Prostate gland (tissue), 2 donors: ENCODE results near the gene DSC2. TPM values are rescaled to one million over a fixed set of nuclear protein-coding genes. Genes with fewer than 3 reads are reported as not detected.
A peak's percentile ranks its signal among the peaks of the same experiment; 100 is the strongest.

Experiments
- DNase-seq: peaks from one replicate; pipeline ENCODE4 v3.0.0-alpha.2; 2019; ENCODE audit warnings: low spot score
- H3K27ac ChIP-seq, 2 donors: fragments of 200-600 bp; sonication (generic); 2 replicates each; pipeline ENCODE4 v1.5.1; 2017 to 2019
- H3K27me3 ChIP-seq: fragments of 200-600 bp; sonication (generic); replicated peaks from 2 replicates; pipeline ENCODE4 v1.5.1; 2019; ENCODE audit not compliant: insufficient read depth
- H3K36me3 ChIP-seq, 2 donors: fragments of 200-600 bp; sonication (generic); 1 replicate in 1 of 2; 2 replicates in 1 of 2; pipeline versions ENCODE4 v1.5.1 to v1.8.1; 2017 to 2019
- H3K4me1 ChIP-seq: fragments of 200-600 bp; sonication (generic); replicated peaks from 2 replicates; pipeline ENCODE4 v1.5.1; 2019
- H3K4me3 ChIP-seq, 2 donors: fragments of 200-600 bp; sonication (generic); 2 replicates each; pipeline ENCODE4 v1.5.1; 2017 to 2019
- H3K9me3 ChIP-seq: fragments of 200-600 bp; sonication (generic); 2 replicates; pipeline ENCODE4 v1.5.1; 2017
- POLR2A ChIP-seq: fragments of 450-650 bp; IDR thresholded peaks from one replicate; pipeline ENCODE4 v1.6.1; 2016; ENCODE audit warnings: antibody characterized with exemption, mild to moderate bottlenecking
- POLR2AphosphoS5 ChIP-seq: sonication (generic); formaldehyde crosslinking; IDR thresholded peaks from one replicate; pipeline ENCODE4 v1.6.1; 2017; ENCODE audit warnings: antibody characterized with exemption
- WGBS: methylation state at CpG from one replicate; pipeline ENCODE4 v1.1.5; 2018; 5-methylcytosine and 5-hydroxymethylcytosine counted together
- intact Hi-C: fragments of 100-400 bp; cut with DNase I; formaldehyde crosslinking; loops from one replicate; pipeline ENCODE4 v1.14.2; 2022
- total RNA-seq, 2 donors: library from RNA; depleted of rRNA; stranded (reverse); fragments of >200 nt; gene quantifications; one replicate each; pipeline ENCODE4 v1.1.0, GENCODE V29; 2016
- TF ChIP-seq, protein P1 (sequence below), 4 experiments: fragments of 200-600 bp in 2 of 4; fragments of 450-650 bp in 2 of 4; sonication (generic) in 2 of 4; IDR thresholded peaks; 1 replicate in 3 of 4; 2 replicates in 1 of 4; pipeline ENCODE4 v1.5.1; 2016 to 2019; ENCODE audit warnings: antibody characterized with exemption in 4 of 4, mild to moderate bottlenecking in 2 of 4, moderate library complexity in 2 of 4

DSC2 gene
- 10 to 100 TPM in 1 of 2 donors, 1 to 10 TPM in 1; 8.4 to 29.1 TPM for total RNA-seq

DNA sequence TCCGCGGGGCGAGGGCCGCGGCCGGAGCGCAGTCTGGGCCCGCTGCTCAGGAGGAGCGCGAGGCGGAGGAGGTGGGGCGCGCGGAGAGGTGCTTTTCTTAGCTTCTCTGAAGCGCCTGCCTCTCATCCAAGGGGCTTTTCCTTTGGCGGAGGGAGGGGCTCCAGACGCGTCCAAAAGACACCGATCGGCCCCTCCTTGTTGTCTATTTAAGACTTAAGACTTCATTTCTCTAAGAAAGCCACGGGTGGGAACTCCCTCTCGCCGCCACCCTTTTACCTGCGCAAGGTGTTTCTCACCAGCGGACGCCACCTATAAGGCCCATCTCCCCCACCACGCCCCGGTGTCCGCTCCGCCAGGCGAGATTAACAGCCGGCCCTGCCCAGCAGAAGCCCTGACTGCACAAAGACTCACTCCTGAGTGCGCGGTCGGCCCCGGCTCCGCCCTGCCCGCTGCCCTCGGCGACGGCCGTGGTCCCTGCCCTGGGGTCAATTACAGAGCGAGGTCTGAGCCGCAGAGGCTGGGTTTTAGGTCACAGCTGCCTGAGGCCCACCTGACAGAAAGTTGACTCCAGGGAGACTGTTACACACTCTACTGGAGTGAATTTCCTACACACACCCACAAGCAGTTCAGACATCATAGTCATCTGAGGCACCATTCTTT is at the start of gene DSC2:
DSC2 (minus strand) TSS at position 397 of the 660 bp plus-strand sequence. CDS start 450 bp downstream, outside the sequence.
- WGBS, result 1% methylated on average over 42 of the region's 44 CpGs
- TF ChIP-seq POLR2AphosphoS5 (no peak), POLR2A (no peak)
- TF ChIP-seq, protein P1, sequence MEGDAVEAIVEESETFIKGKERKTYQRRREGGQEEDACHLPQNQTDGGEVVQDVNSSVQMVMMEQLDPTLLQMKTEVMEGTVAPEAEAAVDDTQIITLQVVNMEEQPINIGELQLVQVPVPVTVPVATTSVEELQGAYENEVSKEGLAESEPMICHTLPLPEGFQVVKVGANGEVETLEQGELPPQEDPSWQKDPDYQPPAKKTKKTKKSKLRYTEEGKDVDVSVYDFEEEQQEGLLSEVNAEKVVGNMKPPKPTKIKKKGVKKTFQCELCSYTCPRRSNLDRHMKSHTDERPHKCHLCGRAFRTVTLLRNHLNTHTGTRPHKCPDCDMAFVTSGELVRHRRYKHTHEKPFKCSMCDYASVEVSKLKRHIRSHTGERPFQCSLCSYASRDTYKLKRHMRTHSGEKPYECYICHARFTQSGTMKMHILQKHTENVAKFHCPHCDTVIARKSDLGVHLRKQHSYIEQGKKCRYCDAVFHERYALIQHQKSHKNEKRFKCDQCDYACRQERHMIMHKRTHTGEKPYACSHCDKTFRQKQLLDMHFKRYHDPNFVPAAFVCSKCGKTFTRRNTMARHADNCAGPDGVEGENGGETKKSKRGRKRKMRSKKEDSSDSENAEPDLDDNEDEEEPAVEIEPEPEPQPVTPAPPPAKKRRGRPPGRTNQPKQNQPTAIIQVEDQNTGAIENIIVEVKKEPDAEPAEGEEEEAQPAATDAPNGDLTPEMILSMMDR (IDR thresholded peaks at IDR 0.05), result no peak
- DNase-seq, result peak; percentile 44

DNA sequence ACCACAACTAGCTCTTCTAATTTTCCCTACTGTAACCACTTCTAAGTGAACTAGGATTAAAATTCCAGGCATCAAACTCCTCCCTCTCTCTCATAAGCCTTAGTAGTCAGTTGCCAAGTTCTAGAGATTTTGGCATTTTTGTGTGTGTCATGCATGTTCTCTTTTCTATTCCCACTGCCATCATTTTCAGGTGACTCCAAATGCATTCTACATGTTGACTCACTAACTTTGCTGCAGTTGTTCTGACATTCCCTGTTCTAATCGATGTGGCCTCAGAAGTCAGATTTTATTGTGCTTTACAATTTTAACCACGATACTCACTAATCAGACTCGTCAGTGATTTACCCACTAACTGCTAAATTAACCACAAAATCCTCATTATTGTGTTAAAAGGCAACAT is 47.1 kb upstream of the DSC2 start:
- Histone ChIP-seq H3K27ac (no peak overlapping the region), H3K4me1 (no peaks in the 10 kb centered on the region), H3K9me3 (no peaks in the 10 kb centered on the region), H3K36me3 (no peaks in the 10 kb centered on the region), H3K4me3 (no peak overlapping the region), H3K27me3 (no peaks in the 10 kb centered on the region)
- no peak for DNase-seq
- 71% methylated on average over 3 of the region's 3 CpGs for WGBS
- TF ChIP-seq POLR2AphosphoS5 (no peak), POLR2A (no peak)
- TF ChIP-seq, protein P1 (IDR thresholded peaks at IDR 0.05), result no peak
- intact Hi-C loops, result no loop called here

More for the DNA sequence above, at the start of gene DSC2:
- peak within 1 kb of the TSS; percentile 91 to 93 for H3K27ac ChIP-seq
- H3K4me1 ChIP-seq, result no peaks in the 10 kb centered on the region
- H3K27me3 ChIP-seq, result no peaks in the 10 kb centered on the region
- H3K36me3 ChIP-seq, result no peaks in the 10 kb centered on the region
- H3K9me3 ChIP-seq, result no peaks in the 10 kb centered on the region
- intact Hi-C loops, result loop anchor here (10.0 kb wide), 1 partner anchor 57 kb away; the partner anchor contains the start of gene DSC3
- peak within 1 kb of the TSS; percentile 50 to 74 for H3K4me3 ChIP-seq

DNA sequence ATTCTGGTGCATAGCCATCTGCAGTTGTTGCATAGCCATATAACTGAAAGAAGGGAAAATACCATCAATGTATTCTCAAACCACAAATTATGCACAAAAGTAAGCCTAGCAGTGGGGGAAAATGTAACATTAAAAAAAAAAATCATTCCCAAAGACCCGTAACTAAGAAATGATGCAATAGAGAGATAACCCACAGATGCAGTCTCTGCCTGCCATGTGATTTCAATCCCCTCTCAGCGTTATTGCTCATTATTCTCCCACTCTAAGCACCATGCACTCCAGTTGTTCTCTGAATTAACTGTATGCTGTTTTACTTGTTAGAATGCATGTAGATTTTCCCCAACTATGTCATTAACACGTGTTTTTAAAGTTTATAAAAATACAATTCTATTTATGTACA is 46.4 kb upstream of the DSC2 start:
- no peaks in the 10 kb centered on the region for H3K4me1 ChIP-seq
- no peaks in the 10 kb centered on the region for H3K27me3 ChIP-seq
- no peak overlapping the region for H3K27ac ChIP-seq
- intact Hi-C loops, result no loop called here
- no peak for TF ChIP-seq POLR2AphosphoS5
- TF ChIP-seq, protein P1 (IDR thresholded peaks at IDR 0.05), result no peak
- no peak for TF ChIP-seq POLR2A
- no peak for DNase-seq
- 62% methylated on average over 3 of the region's 3 CpGs for WGBS
- H3K9me3 ChIP-seq, result no peaks in the 10 kb centered on the region
- H3K4me3 ChIP-seq, result no peak overlapping the region
- no peaks in the 10 kb centered on the region for H3K36me3 ChIP-seq

DNA sequence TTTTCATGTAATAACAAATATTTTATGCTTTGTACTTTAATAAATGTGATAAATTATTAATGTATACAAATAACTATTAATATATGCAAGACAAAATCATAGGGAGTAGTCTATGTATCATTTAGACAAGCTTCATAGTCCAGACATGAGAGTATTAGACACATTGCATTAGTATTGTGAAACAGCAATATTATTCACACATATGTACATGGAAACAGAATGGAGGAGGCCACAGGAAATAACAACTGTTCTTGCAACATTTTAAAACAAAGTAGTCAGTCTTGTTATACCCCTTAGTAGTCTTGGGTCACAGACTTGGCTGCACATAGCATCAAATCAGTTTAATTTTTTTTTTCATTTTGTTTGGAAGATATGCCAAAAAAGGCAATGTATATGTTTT is 44.6 kb upstream of the DSC2 start:
- H3K27ac ChIP-seq, result no peak overlapping the region
- DNase-seq, result no peak
- H3K36me3 ChIP-seq, result no peaks in the 10 kb centered on the region
- intact Hi-C loops, result no loop called here
- TF ChIP-seq POLR2A (no peak), POLR2AphosphoS5 (no peak)
- TF ChIP-seq, protein P1 (IDR thresholded peaks at IDR 0.05), result no peak
- H3K4me3 ChIP-seq, result no peak overlapping the region
- no peaks in the 10 kb centered on the region for H3K9me3 ChIP-seq
- H3K27me3 ChIP-seq, result no peaks in the 10 kb centered on the region
- H3K4me1 ChIP-seq, result no peaks in the 10 kb centered on the region

DNA sequence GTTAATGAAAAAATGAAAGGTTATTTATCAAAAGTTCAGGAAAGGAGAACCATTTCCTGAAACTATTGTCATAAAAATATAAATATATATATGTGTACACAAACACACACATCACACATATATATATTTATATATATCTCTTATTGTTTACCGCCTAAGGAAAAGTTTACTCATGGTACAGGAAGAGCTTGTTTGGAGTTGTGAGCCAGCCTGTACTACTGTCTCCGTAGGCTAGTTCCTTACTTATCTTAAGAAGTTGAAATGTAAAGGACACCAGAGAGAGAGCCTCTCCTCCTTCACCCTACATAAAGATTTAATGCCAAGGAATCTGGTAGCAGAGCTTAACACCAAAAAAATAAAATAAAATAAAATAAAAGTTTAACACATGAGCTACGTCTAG is 40.8 kb upstream of the DSC2 start:
- 69% methylated on average over 3 of the region's 3 CpGs for WGBS
- no peak for TF ChIP-seq POLR2AphosphoS5
- TF ChIP-seq, protein P1 (IDR thresholded peaks at IDR 0.05), result no peak
- TF ChIP-seq POLR2A, result no peak
- intact Hi-C loops, result no loop called here
- H3K27ac ChIP-seq, result no peak overlapping the region
- H3K9me3 ChIP-seq, result no peaks in the 10 kb centered on the region
- no peak overlapping the region for H3K4me3 ChIP-seq
- H3K4me1 ChIP-seq, result no peaks in the 10 kb centered on the region
- no peak for DNase-seq
- no peaks in the 10 kb centered on the region for H3K27me3 ChIP-seq
- H3K36me3 ChIP-seq, result no peaks in the 10 kb centered on the region
